Keratinocyte (primary cell): Measurements from ENCODE around the gene FARP1. TPM values are rescaled to one million over a fixed set of nuclear protein-coding genes. Genes with fewer than 3 reads are reported as not detected.

ENCODE experiments used
- DNase-seq: peaks from one replicate; pipeline ENCODE4 v3.0.0-alpha.2; 2011; ENCODE audit warnings: low read depth, missing footprints, low spot score
- FAIRE-seq: peaks from 2 replicates; lab custom pipeline; 2011; peaks lifted over from hg19 to GRCh38; lab: Jason Lieb, UNC
- H2AFZ ChIP-seq: 2 replicates; pipeline ENCODE4 v1.6.0; 2012; ENCODE audit warnings: low read length, control low read depth, inconsistent platforms; ENCODE audit not compliant: control insufficient read depth
- H3K27ac ChIP-seq: 2 replicates; pipeline ENCODE4 v1.5.1; 2011; ENCODE audit warnings: low read length; ENCODE audit not compliant: control insufficient read depth, insufficient read depth
- H3K27me3 ChIP-seq: 3 replicates; pipeline ENCODE4 v1.6.0; 2011; ENCODE audit warnings: low read length; ENCODE audit not compliant: control insufficient read depth, insufficient read depth; ENCODE audit errors: extremely low read depth
- H3K36me3 ChIP-seq, 2 experiments: 2 replicates in 1 of 2; 3 replicates in 1 of 2; pipeline ENCODE4 v1.5.1; 2011; ENCODE audit warnings: low read length in 2 of 2, mild to moderate bottlenecking in 1 of 2; ENCODE audit not compliant: control insufficient read depth in 2 of 2, insufficient read depth in 2 of 2; ENCODE audit errors: extremely low read depth in 1 of 2
- H3K4me1 ChIP-seq: 3 replicates; pipeline ENCODE4 v1.5.1; 2011; ENCODE audit warnings: low read length; ENCODE audit not compliant: control insufficient read depth, insufficient read depth; ENCODE audit errors: extremely low read depth
- H3K4me2 ChIP-seq: 3 replicates; pipeline ENCODE4 v1.6.0; 2011; ENCODE audit warnings: low read depth, low read length; ENCODE audit not compliant: control insufficient read depth, insufficient read depth; ENCODE audit errors: extremely low read depth
- H3K4me3 ChIP-seq, 3 experiments: fragments of 200-600 bp in 1 of 3; sonication (generic) in 1 of 3; 2 replicates in 2 of 3; 3 replicates in 1 of 3; pipeline ENCODE4 v1.5.1; 2011 to 2016; ENCODE audit warnings: low read length in 3 of 3, mild to moderate bottlenecking in 3 of 3, control low read depth in 2 of 3, inconsistent platforms in 1 of 3, low read depth in 1 of 3, mixed read lengths in 1 of 3, mixed run types in 1 of 3, moderate library complexity in 1 of 3; ENCODE audit not compliant: control insufficient read depth in 2 of 3, insufficient read depth in 2 of 3; ENCODE audit errors: extremely low read depth in 1 of 3
- H3K79me2 ChIP-seq: 2 replicates; pipeline ENCODE4 v1.6.0; 2012; ENCODE audit warnings: low read length; ENCODE audit not compliant: control insufficient read depth, insufficient read depth
- H3K9ac ChIP-seq: 3 replicates; pipeline ENCODE4 v1.6.0; 2011; ENCODE audit warnings: low read length; ENCODE audit not compliant: control insufficient read depth, insufficient read depth; ENCODE audit errors: extremely low read depth
- H3K9me1 ChIP-seq: 3 replicates; pipeline ENCODE4 v1.6.0; 2011; ENCODE audit warnings: low read length; ENCODE audit not compliant: control insufficient read depth, insufficient read depth; ENCODE audit errors: extremely low read depth
- H3K9me3 ChIP-seq: 2 replicates; pipeline ENCODE4 v1.5.1; 2012; ENCODE audit warnings: low read depth, low read length; ENCODE audit not compliant: control insufficient read depth
- H4K20me1 ChIP-seq: 3 replicates; pipeline ENCODE4 v1.6.0; 2011; ENCODE audit warnings: low read length; ENCODE audit not compliant: control insufficient read depth, insufficient read depth; ENCODE audit errors: extremely low read depth
- EZH2 ChIP-seq: IDR thresholded peaks from one replicate; pipeline ENCODE4 v1.6.1; 2012; ENCODE audit warnings: inconsistent platforms, mild to moderate bottlenecking, low read length, moderate library complexity
- dilution Hi-C: fragments of 300-500 bp; cut with MboI; formaldehyde crosslinking; loops from one replicate; pipeline ENCODE4 v1.7.0; 2020; ENCODE audit warnings: low sequenced_read_pairs; ENCODE audit not compliant: extremely low pct_ligation_motif_present
- polyA plus RNA-seq, 5 experiments: library from polyadenylated mRNA; depleted of rRNA in 3 of 5; stranded (reverse) in 3 of 5; stranded (forward) in 1 of 5; unstranded in 1 of 5; fragments of >200 nt; gene quantifications; 1 replicate in 1 of 5; 2 replicates in 3 of 5; 3 replicates in 1 of 5; pipeline versions ENCODE4 v1.2.1 to v1.2.3, GENCODE V29; 2011 to 2012; ENCODE audit warnings: missing spikeins in 2 of 5, low read depth in 1 of 5, low replicate concordance in 1 of 5
- TF ChIP-seq, protein P1 (sequence below), 3 experiments: IDR thresholded peaks in 1 of 3; conservative IDR thresholded peaks in 1 of 3; optimal IDR thresholded peaks in 1 of 3; 2 replicates in 2 of 3; 3 replicates in 1 of 3; pipeline versions ENCODE3 to v1.5.1; 2011; ENCODE audit warnings: low read length in 3 of 3, mild to moderate bottlenecking in 3 of 3, moderate library complexity in 2 of 3, control low read depth in 1 of 3, inconsistent platforms in 1 of 3; ENCODE audit not compliant: insufficient read depth in 2 of 3; ENCODE audit errors: extremely low read depth in 1 of 3

FARP1 gene
- polyA plus RNA-seq, 1 donor (not counting 4 experiments of a cell fraction or from before 2014, with no cell fraction given): 10.3 TPM

DNA sequence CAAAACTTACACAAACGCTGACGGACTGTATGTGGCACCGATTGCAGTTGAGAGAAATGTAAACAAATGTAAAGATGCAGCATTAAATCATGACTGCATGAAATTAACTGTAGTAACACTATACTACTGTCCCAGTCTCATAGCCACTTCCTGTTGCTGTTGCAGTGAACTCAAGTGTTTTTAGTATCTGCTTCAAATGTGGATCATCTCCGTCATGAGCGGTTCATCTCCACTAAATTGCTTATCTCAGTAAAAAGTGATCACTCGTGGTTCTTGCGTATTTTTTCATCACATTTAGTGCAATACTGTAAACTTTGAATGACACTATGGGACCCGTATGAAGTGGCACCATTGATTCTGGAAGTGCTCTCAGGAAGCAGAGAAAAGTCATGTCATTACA lies 94.4 kb downstream of the FARP1 start:
- Histone ChIP-seq H3K4me1 (no peaks in the 10 kb centered on the region), H3K27me3 (no peaks in the 10 kb centered on the region), H4K20me1 (no peaks in the 10 kb centered on the region), H3K79me2 (no peaks in the 10 kb centered on the region), H3K9me3 (no peaks in the 10 kb centered on the region), H3K4me2 (no peak overlapping the region), H2AFZ (no peak overlapping the region), H3K9me1 (no peaks in the 10 kb centered on the region), H3K27ac (no peak overlapping the region), H3K36me3 (no peaks in the 10 kb centered on the region), H3K4me3 (no peak overlapping the region), H3K9ac (no peak overlapping the region)
- dilution Hi-C loops: no loop called here
- FAIRE-seq (no peak), DNase-seq (no peak)
- TF ChIP-seq, protein P1, sequence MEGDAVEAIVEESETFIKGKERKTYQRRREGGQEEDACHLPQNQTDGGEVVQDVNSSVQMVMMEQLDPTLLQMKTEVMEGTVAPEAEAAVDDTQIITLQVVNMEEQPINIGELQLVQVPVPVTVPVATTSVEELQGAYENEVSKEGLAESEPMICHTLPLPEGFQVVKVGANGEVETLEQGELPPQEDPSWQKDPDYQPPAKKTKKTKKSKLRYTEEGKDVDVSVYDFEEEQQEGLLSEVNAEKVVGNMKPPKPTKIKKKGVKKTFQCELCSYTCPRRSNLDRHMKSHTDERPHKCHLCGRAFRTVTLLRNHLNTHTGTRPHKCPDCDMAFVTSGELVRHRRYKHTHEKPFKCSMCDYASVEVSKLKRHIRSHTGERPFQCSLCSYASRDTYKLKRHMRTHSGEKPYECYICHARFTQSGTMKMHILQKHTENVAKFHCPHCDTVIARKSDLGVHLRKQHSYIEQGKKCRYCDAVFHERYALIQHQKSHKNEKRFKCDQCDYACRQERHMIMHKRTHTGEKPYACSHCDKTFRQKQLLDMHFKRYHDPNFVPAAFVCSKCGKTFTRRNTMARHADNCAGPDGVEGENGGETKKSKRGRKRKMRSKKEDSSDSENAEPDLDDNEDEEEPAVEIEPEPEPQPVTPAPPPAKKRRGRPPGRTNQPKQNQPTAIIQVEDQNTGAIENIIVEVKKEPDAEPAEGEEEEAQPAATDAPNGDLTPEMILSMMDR (optimal IDR thresholded peaks at IDR 0.05 in 1 of 3, IDR thresholded peaks at IDR 0.05 in 1 of 3, conservative IDR thresholded peaks at IDR 0.05 in 1 of 3; ENCODE audit: extremely low read depth in 1 of 3, insufficient read depth in 2 of 3, low read length in 3 of 3): no peak
- TF ChIP-seq EZH2: no peak

DNA sequence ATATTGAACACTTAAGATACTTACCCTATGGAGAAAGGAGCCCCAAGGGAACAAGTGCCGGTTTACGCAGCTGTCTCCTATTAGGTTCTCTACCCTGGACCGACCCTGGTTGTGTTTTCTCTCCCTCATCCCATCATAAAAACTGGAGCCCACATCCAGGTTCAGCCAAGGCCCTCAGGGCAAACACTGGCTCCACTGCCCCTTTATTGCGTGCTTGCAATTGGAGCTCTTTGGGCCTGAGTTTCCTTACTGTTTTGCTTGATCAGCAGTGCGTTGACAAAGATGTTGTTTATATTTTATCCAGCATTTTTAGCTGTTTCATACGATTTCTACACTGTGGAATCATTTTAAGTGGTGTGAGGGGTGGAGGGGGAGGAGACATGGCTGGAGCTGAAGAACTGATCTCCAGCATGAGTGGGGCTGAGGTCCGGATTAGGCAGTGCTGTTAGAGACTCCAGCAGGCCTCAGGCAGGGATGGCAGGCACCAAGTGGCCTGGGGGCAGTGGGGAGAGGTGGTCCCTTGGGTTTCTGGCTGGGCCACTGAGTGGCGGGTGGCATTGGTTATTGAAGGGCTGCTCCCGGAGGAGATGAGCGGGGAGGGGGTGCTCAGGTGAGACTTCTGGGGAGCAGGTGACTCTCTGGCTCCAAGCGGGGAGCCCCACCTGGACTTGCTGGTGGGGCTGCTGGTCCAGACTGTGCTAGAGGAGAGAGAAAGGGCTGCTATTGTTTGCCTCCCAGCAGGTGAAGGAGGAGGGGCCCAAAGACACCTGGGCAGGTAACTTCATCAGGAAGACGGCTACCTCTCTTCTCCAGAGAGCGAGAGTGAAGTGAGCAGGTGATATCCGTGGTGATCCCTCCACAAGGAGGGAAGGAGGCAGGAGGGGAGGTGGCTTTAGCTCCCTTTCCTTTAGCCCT lies 96.5 kb downstream of the FARP1 start:
- Histone ChIP-seq H3K79me2 (no peaks in the 10 kb centered on the region), H3K27me3 (no peaks in the 10 kb centered on the region), H3K9ac (no peak overlapping the region), H2AFZ (no peak overlapping the region), H3K4me3 (no peak overlapping the region), H3K27ac (no peak overlapping the region), H3K4me1 (no peaks in the 10 kb centered on the region), H3K9me3 (no peaks in the 10 kb centered on the region), H4K20me1 (no peaks in the 10 kb centered on the region), H3K4me2 (no peak overlapping the region), H3K9me1 (no peaks in the 10 kb centered on the region), H3K36me3 (no peaks in the 10 kb centered on the region)
- FAIRE-seq (no peak), DNase-seq (no peak)
- no peak for TF ChIP-seq EZH2
- TF ChIP-seq, protein P1 (optimal IDR thresholded peaks at IDR 0.05 in 1 of 3, IDR thresholded peaks at IDR 0.05 in 1 of 3, conservative IDR thresholded peaks at IDR 0.05 in 1 of 3; ENCODE audit: extremely low read depth in 1 of 3, insufficient read depth in 2 of 3, low read length in 3 of 3): no peak
- dilution Hi-C loops: no loop called here
